ENCODE measurements around the gene DRAXIN.

The DRAXIN gene

DNA sequence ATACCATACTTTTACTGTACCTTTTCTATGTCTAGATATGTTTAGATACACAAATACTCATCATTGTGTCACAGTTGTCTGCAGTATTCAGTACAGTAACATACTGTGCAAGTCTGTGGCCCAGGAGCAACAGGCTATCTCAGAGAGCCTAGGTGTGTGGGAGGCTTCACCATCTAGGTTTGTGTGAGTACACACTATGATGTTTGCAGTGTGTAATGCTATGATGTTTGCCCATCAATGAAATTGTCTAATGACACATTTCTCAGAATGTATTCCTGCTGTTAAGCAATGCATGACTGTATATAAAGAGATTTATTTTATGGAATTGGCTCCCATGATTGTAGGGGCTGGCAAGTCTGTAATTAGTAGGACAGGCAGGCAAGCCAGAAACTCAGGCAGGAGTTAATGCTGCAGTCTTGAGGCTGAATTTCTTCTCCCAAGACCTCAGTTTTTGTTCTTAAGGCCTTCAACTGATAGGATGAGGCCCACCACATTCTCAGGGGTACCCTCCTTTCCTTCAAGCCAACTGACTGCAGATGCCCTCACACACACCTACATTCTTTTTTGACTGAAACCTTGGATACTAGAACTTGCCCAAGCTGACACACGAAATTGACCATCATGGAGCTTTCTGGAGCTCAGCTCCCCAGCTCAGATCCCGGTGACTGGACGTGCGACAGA is 36.8 kb downstream of the DRAXIN start:
- Histone ChIP-seq H3K9me3 (ENCODE audit: insufficient read depth, low read length, severe bottlenecking) (no peaks in the 10 kb centered on the region), H3K4me2 (ENCODE audit: insufficient read depth, low read length) (no peak overlapping the region), H3K27me3 (ENCODE audit: insufficient read depth, low read length, poor library complexity) (no peaks in the 10 kb centered on the region), H3K9ac (ENCODE audit: low read depth, low read length) (no peak overlapping the region), H3K36me3 (ENCODE audit: insufficient read depth, low read length) (no peaks in the 10 kb centered on the region), H3K79me2 (ENCODE audit: insufficient read depth, low read length) (no peaks in the 10 kb centered on the region), H4K20me1 (ENCODE audit: insufficient read depth, low read length) (no peaks in the 10 kb centered on the region; the same call in 1 of the 2 replicates), H3K4me1 (ENCODE audit: insufficient read depth, low read length) (peaks cover 32% of the 10 kb centered on the region), H2AFZ (ENCODE audit: low read depth, low read length) (no peak overlapping the region), H3K27ac (ENCODE audit: low read length) (no peak overlapping the region), H3K4me3 (ENCODE audit: low read depth in 1 of 2, low read length in 2 of 2) (no peak overlapping the region)
- no peak for ATAC-seq (ENCODE audit: insufficient read depth, low read depth)
- no peak for DNase-seq
- TF ChIP-seq EZH2 (IDR thresholded peaks at IDR 0.05; ENCODE audit: borderline replicate concordance, low read depth, low read length, severe bottlenecking), result no peak
- TF ChIP-seq, protein P1, sequence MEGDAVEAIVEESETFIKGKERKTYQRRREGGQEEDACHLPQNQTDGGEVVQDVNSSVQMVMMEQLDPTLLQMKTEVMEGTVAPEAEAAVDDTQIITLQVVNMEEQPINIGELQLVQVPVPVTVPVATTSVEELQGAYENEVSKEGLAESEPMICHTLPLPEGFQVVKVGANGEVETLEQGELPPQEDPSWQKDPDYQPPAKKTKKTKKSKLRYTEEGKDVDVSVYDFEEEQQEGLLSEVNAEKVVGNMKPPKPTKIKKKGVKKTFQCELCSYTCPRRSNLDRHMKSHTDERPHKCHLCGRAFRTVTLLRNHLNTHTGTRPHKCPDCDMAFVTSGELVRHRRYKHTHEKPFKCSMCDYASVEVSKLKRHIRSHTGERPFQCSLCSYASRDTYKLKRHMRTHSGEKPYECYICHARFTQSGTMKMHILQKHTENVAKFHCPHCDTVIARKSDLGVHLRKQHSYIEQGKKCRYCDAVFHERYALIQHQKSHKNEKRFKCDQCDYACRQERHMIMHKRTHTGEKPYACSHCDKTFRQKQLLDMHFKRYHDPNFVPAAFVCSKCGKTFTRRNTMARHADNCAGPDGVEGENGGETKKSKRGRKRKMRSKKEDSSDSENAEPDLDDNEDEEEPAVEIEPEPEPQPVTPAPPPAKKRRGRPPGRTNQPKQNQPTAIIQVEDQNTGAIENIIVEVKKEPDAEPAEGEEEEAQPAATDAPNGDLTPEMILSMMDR (IDR thresholded peaks at IDR 0.05; ENCODE audit: borderline replicate concordance, extremely low read depth, low read length, poor library complexity, severe bottlenecking), result no peak

DNA sequence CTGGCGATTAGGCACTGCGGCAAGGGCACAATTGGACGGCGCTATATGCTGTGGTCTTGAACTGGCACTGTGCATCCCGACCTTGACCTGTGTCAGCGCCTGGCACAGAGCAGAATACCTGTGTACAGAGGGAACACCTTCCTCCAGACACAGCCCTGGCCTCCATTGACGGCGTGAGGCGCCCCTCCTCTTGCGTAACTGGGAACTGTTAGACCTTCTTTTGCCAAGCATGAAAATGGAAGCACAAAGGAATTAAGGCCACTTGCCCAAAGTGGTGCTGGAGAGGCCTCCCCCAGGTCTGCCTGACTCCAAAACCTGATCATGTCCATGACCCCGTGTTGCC is 37.6 kb downstream of the DRAXIN start:
- Histone ChIP-seq H3K4me1 (ENCODE audit: insufficient read depth, low read length) (peaks cover 32% of the 10 kb centered on the region), H3K79me2 (ENCODE audit: insufficient read depth, low read length) (no peaks in the 10 kb centered on the region), H3K4me3 (ENCODE audit: low read depth in 1 of 2, low read length in 2 of 2) (no peak overlapping the region), H3K27ac (ENCODE audit: low read length) (no peak overlapping the region), H3K9me3 (ENCODE audit: insufficient read depth, low read length, severe bottlenecking) (no peaks in the 10 kb centered on the region), H2AFZ (ENCODE audit: low read depth, low read length) (no peak overlapping the region), H3K9ac (ENCODE audit: low read depth, low read length) (no peak overlapping the region), H3K27me3 (ENCODE audit: insufficient read depth, low read length, poor library complexity) (no peaks in the 10 kb centered on the region), H3K36me3 (ENCODE audit: insufficient read depth, low read length) (no peaks in the 10 kb centered on the region), H3K4me2 (ENCODE audit: insufficient read depth, low read length) (no peak overlapping the region), H4K20me1 (ENCODE audit: insufficient read depth, low read length) (no peaks in the 10 kb centered on the region; the same call in 1 of the 2 replicates)
- TF ChIP-seq, protein P1 (IDR thresholded peaks at IDR 0.05; ENCODE audit: borderline replicate concordance, extremely low read depth, low read length, poor library complexity, severe bottlenecking), result no peak
- TF ChIP-seq EZH2 (IDR thresholded peaks at IDR 0.05; ENCODE audit: borderline replicate concordance, low read depth, low read length, severe bottlenecking), result no peak
- ATAC-seq (ENCODE audit: insufficient read depth, low read depth) (no peak), DNase-seq (no peak)

DNA sequence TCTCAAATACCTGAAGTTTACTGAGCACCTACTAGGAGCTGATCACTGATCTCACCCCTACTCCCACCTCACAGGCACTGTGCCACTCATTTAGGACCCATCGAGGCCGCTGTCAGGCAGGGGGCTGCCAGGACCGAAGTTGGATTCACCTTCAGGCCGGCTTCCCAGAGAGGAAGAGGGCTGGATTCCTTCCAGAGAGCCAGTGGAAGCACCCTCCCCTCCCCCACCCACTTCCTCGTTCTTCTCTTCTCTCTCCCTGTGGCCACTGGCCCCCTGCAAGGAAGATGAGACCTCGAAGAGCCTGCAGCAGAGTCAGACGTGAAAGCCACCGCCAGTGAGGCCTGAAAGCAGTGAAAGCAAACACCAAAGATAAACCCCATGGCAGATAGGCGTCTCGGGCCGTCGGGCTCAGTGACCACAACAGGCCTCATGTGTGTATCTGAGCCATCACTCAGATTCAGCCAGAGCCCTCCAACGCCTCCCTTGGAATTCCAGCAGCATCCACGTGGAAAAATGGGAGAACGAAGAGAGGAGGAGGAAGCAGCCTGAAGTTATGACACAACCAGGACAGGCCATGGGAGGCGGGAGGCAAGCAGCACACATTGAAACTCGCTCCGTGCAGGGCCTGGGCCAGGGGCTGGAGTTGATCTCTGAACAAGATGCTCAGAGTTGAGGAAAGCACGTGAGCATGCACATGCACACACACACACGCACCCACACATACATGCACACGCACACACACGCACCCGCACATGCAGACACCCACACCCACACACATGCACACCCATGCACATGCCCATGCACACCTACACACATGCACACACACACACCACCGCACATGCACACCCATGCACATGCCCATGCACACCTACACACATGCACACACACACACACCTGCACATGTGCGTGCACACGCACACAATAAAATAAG is 38.3 kb downstream of the DRAXIN start:
- no peaks in the 10 kb centered on the region for H3K79me2 ChIP-seq (ENCODE audit: insufficient read depth, low read length)
- H3K4me2 ChIP-seq (ENCODE audit: insufficient read depth, low read length), result peak overlapping the region; percentile 22; the same call in 1 of the 2 replicates
- ATAC-seq (ENCODE audit: insufficient read depth, low read depth), result no peak
- H3K4me1 ChIP-seq (ENCODE audit: insufficient read depth, low read length), result peaks cover 32% of the 10 kb centered on the region
- no peak overlapping the region for H3K9ac ChIP-seq (ENCODE audit: low read depth, low read length)
- H2AFZ ChIP-seq (ENCODE audit: low read depth, low read length), result no peak overlapping the region
- no peaks in the 10 kb centered on the region for H3K27me3 ChIP-seq (ENCODE audit: insufficient read depth, low read length, poor library complexity)
- H3K36me3 ChIP-seq (ENCODE audit: insufficient read depth, low read length), result no peaks in the 10 kb centered on the region
- H3K4me3 ChIP-seq (ENCODE audit: low read depth in 1 of 2, low read length in 2 of 2), result no peak overlapping the region
- no peak for DNase-seq
- no peak overlapping the region for H3K27ac ChIP-seq (ENCODE audit: low read length)
- H4K20me1 ChIP-seq (ENCODE audit: insufficient read depth, low read length), result no peaks in the 10 kb centered on the region; the same call in 1 of the 2 replicates
- no peak for TF ChIP-seq EZH2 (IDR thresholded peaks at IDR 0.05; ENCODE audit: borderline replicate concordance, low read depth, low read length, severe bottlenecking)
- TF ChIP-seq, protein P1 (IDR thresholded peaks at IDR 0.05; ENCODE audit: borderline replicate concordance, extremely low read depth, low read length, poor library complexity, severe bottlenecking), result no peak
- H3K9me3 ChIP-seq (ENCODE audit: insufficient read depth, low read length, severe bottlenecking), result no peaks in the 10 kb centered on the region
